Hepatocyte (in vitro differentiated cells): ENCODE measurements around the gene VGF. TPM values are rescaled to one million over a fixed set of nuclear protein-coding genes. Genes with fewer than 3 reads are reported as not detected.

ENCODE experiments used
- DNase-seq: peaks from one replicate; pipeline ENCODE4 v3.0.0-alpha.2; 2016; ENCODE audit warnings: low spot score
- H2AFZ ChIP-seq: fragments of 200-600 bp; sonication (generic); 2 replicates; pipeline ENCODE4 v1.6.0; 2016; ENCODE audit warnings: antibody characterized with exemption, mild to moderate bottlenecking
- H3K27ac ChIP-seq: fragments of 200-600 bp; sonication (generic); 2 replicates; pipeline ENCODE4 v1.5.1; 2016; ENCODE audit warnings: mild to moderate bottlenecking
- H3K27me3 ChIP-seq: fragments of 200-600 bp; sonication (generic); 2 replicates; pipeline ENCODE4 v1.6.1; 2016
- H3K36me3 ChIP-seq: fragments of 200-600 bp; sonication (generic); replicated peaks from 2 replicates; pipeline ENCODE4 v1.5.1; 2016; ENCODE audit warnings: low read depth; ENCODE audit not compliant: insufficient read depth
- H3K4me1 ChIP-seq: fragments of 200-600 bp; sonication (generic); 2 replicates; pipeline ENCODE4 v1.5.1; 2016; ENCODE audit warnings: mild to moderate bottlenecking, moderate library complexity; ENCODE audit not compliant: insufficient read depth
- H3K4me2 ChIP-seq: fragments of 200-600 bp; sonication (generic); 2 replicates; pipeline ENCODE4 v1.6.0; 2016
- H3K4me3 ChIP-seq: fragments of 200-600 bp; sonication (generic); 2 replicates; pipeline ENCODE4 v1.5.1; 2016; ENCODE audit warnings: mild to moderate bottlenecking
- H3K79me2 ChIP-seq: fragments of 200-600 bp; sonication (generic); 2 replicates; pipeline ENCODE4 v1.6.0; 2017; ENCODE audit warnings: mild to moderate bottlenecking
- H3K9me2 ChIP-seq: fragments of 200-600 bp; sonication (generic); replicated peaks from 2 replicates; pipeline ENCODE4 v1.6.0; 2017; ENCODE audit warnings: mild to moderate bottlenecking; ENCODE audit not compliant: insufficient read depth
- H3K9me3 ChIP-seq: fragments of 200-600 bp; sonication (generic); 2 replicates; pipeline ENCODE4 v1.5.1; 2016; ENCODE audit warnings: low read depth, mild to moderate bottlenecking
- H4K20me1 ChIP-seq: fragments of 200-600 bp; sonication (generic); 2 replicates; pipeline ENCODE4 v1.6.0; 2016; ENCODE audit warnings: mild to moderate bottlenecking; ENCODE audit not compliant: insufficient read depth, poor library complexity, severe bottlenecking
- EZH2 ChIP-seq: fragments of 200-600 bp; sonication (generic); IDR thresholded peaks from 2 replicates; pipeline ENCODE4 v1.6.1; 2016; ENCODE audit warnings: antibody characterized with exemption, mild to moderate bottlenecking, borderline replicate concordance
- EZH2phosphoT487 ChIP-seq: fragments of 200-600 bp; sonication (generic); IDR thresholded peaks from one replicate; pipeline ENCODE4 v1.6.1; 2018; ENCODE audit warnings: antibody characterized with exemption, mild to moderate bottlenecking, low read depth, moderate library complexity; ENCODE audit not compliant: unreplicated experiment, severe bottlenecking
- WGBS: methylation state at CpG from one replicate; pipeline ENCODE4 v1.1.6; 2016; ENCODE audit warnings: low lambda C conversion rate; ENCODE audit errors: missing lambda C conversion rate; 5-methylcytosine and 5-hydroxymethylcytosine counted together
- polyA plus RNA-seq: library from polyadenylated mRNA; unstranded; fragments of >200 nt; fragmentation: Nextera tagmentation; extraction: Ambion mirVana; gene quantifications from 2 replicates; pipeline ENCODE4 v1.2.1, GENCODE V29; 2016
- total RNA-seq: library from RNA; depleted of rRNA; stranded (reverse); fragments of >200 nt; gene quantifications from 2 replicates; pipeline ENCODE4 v1.2.3, GENCODE V29; 2014
- TF ChIP-seq, protein P1 (sequence below): fragments of 200-600 bp; sonication (generic); IDR thresholded peaks from 2 replicates; pipeline ENCODE4 v1.5.1; 2016; ENCODE audit warnings: antibody characterized with exemption, mild to moderate bottlenecking; ENCODE audit not compliant: poor library complexity

The VGF gene
- total and polyA plus RNA-seq, 2 experiments from 2014 or later = 0.19 to 0.30 TPM

DNA sequence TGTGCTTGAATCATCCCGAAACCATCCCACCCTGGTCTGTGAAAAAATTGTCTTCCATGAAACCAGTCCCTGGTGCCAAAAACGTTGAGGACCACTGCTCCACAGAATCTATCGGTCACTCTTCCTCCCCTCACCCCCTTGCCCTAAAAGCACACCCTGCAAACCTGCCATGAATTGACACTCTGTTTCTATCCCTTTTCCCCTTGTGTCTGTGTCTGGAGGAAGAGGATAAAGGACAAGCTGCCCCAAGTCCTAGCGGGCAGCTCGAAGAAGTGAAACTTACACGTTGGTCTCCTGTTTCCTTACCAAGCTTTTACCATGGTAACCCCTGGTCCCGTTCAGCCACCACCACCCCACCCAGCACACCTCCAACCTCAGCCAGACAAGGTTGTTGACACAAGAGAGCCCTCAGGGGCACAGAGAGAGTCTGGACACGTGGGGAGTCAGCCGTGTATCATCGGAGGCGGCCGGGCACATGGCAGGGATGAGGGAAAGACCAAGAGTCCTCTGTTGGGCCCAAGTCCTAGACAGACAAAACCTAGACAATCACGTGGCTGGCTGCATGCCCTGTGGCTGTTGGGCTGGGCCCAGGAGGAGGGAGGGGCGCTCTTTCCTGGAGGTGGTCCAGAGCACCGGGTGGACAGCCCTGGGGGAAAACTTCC, 39.2 kb downstream of the VGF start:
- TF ChIP-seq EZH2phosphoT487 (no peak), EZH2 (no peak)
- TF ChIP-seq, protein P1, sequence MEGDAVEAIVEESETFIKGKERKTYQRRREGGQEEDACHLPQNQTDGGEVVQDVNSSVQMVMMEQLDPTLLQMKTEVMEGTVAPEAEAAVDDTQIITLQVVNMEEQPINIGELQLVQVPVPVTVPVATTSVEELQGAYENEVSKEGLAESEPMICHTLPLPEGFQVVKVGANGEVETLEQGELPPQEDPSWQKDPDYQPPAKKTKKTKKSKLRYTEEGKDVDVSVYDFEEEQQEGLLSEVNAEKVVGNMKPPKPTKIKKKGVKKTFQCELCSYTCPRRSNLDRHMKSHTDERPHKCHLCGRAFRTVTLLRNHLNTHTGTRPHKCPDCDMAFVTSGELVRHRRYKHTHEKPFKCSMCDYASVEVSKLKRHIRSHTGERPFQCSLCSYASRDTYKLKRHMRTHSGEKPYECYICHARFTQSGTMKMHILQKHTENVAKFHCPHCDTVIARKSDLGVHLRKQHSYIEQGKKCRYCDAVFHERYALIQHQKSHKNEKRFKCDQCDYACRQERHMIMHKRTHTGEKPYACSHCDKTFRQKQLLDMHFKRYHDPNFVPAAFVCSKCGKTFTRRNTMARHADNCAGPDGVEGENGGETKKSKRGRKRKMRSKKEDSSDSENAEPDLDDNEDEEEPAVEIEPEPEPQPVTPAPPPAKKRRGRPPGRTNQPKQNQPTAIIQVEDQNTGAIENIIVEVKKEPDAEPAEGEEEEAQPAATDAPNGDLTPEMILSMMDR = no peak

DNA sequence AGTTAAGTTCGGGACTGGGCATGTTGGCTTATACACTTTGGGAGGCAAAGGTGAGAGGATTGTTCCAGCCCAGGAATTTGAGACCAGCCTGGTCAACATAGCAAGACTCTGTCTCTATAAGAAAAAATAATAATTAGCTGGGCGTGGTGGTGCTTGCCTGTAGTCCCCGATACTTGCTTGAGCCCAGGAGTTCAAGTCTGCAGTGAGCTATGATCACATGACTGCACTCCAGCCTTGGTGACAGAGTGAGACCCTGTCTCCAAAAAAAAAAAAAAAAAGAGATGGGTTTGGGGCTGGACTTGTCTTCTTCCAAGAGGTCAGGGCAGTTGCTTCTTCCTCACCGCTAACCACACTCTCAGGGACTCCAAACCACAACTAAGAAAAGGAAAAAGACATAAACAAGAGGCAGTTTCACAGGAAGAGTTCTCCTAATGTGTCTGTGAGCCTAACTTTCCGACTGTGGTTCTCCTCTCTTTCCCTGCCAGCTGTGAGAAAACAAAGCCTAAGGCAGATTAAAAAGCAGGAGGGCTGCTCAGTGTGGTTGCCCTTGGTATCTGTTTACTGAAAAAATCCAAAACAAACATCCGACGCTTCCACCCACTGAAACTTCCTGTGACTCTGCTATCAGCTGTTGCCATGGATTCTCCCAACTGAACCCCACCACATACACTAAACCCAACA, 40.9 kb downstream of the VGF start:
- TF ChIP-seq, protein P1 = no peak
- TF ChIP-seq EZH2 (no peak), EZH2phosphoT487 (no peak)
- Histone ChIP-seq H3K27me3 (no peaks in the 10 kb centered on the region), H3K4me1 (peaks cover 38% of the 10 kb centered on the region), H3K9me3 (no peaks in the 10 kb centered on the region), H3K9me2 (no peaks in the 10 kb centered on the region), H3K4me3 (no peak overlapping the region), H4K20me1 (no peaks in the 10 kb centered on the region), H3K27ac (peak overlapping the region; percentile 91), H3K79me2 (no peaks in the 10 kb centered on the region), H3K36me3 (no peaks in the 10 kb centered on the region), H3K4me2 (peak overlapping the region; percentile 24), H2AFZ (no peak overlapping the region)
- peak; percentile 66 for DNase-seq
- WGBS = 50% methylated on average over 7 of the region's 7 CpGs

More for the DNA sequence above, 39.2 kb downstream of the VGF start:
- H3K4me1 ChIP-seq = peaks cover 38% of the 10 kb centered on the region
- peak overlapping the region; percentile 86 for H3K27ac ChIP-seq
- no peaks in the 10 kb centered on the region for H3K9me3 ChIP-seq
- no peaks in the 10 kb centered on the region for H4K20me1 ChIP-seq
- H3K79me2 ChIP-seq = no peaks in the 10 kb centered on the region
- peak overlapping the region; percentile 73 for H3K4me2 ChIP-seq
- no peaks in the 10 kb centered on the region for H3K36me3 ChIP-seq
- 53% methylated on average over 15 of the region's 15 CpGs for WGBS
- H3K9me2 ChIP-seq = no peaks in the 10 kb centered on the region
- no peaks in the 10 kb centered on the region for H3K27me3 ChIP-seq
- no peak overlapping the region for H3K4me3 ChIP-seq
- no peak overlapping the region for H2AFZ ChIP-seq
- peak; percentile 60 for DNase-seq

DNA sequence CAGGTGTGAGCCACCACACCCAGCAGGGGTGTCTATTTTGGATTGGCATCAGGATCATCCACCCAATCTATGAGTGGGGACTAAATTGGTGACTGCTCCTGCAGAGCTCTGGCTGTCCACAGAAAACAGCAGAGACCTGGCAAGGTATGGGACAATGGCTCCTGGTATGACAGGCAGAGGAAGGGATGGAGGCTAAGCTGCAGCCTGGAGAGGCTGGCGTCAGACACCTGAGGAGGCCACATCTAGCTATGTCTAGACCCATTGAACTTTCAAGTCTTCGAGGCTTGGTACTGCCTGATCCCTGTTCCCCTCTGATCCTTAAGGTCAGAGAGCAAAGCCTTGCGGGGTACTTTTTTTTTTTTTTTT, 41.7 kb downstream of the VGF start:
- Histone ChIP-seq H3K27me3 (no peaks in the 10 kb centered on the region), H3K27ac (peak overlapping the region; percentile 94), H3K9me2 (no peaks in the 10 kb centered on the region), H3K4me2 (no peak overlapping the region), H3K79me2 (no peaks in the 10 kb centered on the region), H3K4me1 (peaks cover 38% of the 10 kb centered on the region), H2AFZ (no peak overlapping the region), H3K9me3 (no peaks in the 10 kb centered on the region), H3K36me3 (no peaks in the 10 kb centered on the region), H4K20me1 (no peaks in the 10 kb centered on the region), H3K4me3 (no peak overlapping the region)
- no peak for TF ChIP-seq EZH2phosphoT487
- TF ChIP-seq, protein P1 = no peak
- no peak for TF ChIP-seq EZH2
- no peak for DNase-seq
- WGBS = 84% methylated on average over 3 of the region's 3 CpGs
